NOMO-1 treated with DMSO at 0.1 percent for 48 hours (cell line): ENCODE measurements around the gene ALDH16A1.

ENCODE experiments used
- DNase-seq: peaks from one replicate; lab custom pipeline; 2025; ENCODE audit not compliant: unreplicated experiment; lab: John Stamatoyannopoulos, UW

ALDH16A1 gene

GRCh38 chr19:49487277-49488045, 34.4 kb downstream of the ALDH16A1 start, which contains the start of gene RPL13A:
RPL13A (plus strand) TSS chr19:49487608; CDS start chr19:49487630, 22 bp downstream.
- DNase-seq: peak; percentile 98

- no peak for DNase-seq
These were observed 35.2 kb downstream of the ALDH16A1 start for GRCh38 chr19:49488046-49488862.

- DNase-seq: no peak
These were observed 36.0 kb downstream of the ALDH16A1 start for GRCh38 chr19:49488863-49489537.

GRCh38 chr19:49489601-49490167, 36.7 kb downstream of the ALDH16A1 start:
- DNase-seq: no peak

GRCh38 chr19:49490287-49491029, 37.4 kb downstream of the ALDH16A1 start:
- DNase-seq: no peak

GRCh38 chr19:49491030-49491803, 38.2 kb downstream of the ALDH16A1 start:
- no peak for DNase-seq

- DNase-seq: no peak
These were observed 39.0 kb downstream of the ALDH16A1 start for GRCh38 chr19:49491804-49492572.

- no peak for DNase-seq
These were observed 39.8 kb downstream of the ALDH16A1 start for GRCh38 chr19:49492573-49493405.

- DNase-seq: no peak
These were observed 43.6 kb downstream of the ALDH16A1 start for GRCh38 chr19:49496574-49497008.

- peak; percentile 94 for DNase-seq
These were observed 44.2 kb downstream of the ALDH16A1 start for GRCh38 chr19:49497047-49497788.

GRCh38 chr19:49497789-49498103, 44.7 kb downstream of the ALDH16A1 start:
- no peak for DNase-seq

- DNase-seq: no peak
These were observed 45.5 kb downstream of the ALDH16A1 start for GRCh38 chr19:49498475-49498874.

- no peak for DNase-seq
These were observed 46.1 kb downstream of the ALDH16A1 start for GRCh38 chr19:49499030-49499670.

GRCh38 chr19:49502866-49503581, 50.0 kb downstream of the ALDH16A1 start:
- peak; percentile 23 for DNase-seq

GRCh38 chr19:49503582-49503962, 50.5 kb downstream of the ALDH16A1 start:
- no peak for DNase-seq

- DNase-seq: peak; percentile 85
These were observed 53.6 kb downstream of the ALDH16A1 start for GRCh38 chr19:49506575-49507105.
